ENCODE results near the gene SFR1.

DNA sequence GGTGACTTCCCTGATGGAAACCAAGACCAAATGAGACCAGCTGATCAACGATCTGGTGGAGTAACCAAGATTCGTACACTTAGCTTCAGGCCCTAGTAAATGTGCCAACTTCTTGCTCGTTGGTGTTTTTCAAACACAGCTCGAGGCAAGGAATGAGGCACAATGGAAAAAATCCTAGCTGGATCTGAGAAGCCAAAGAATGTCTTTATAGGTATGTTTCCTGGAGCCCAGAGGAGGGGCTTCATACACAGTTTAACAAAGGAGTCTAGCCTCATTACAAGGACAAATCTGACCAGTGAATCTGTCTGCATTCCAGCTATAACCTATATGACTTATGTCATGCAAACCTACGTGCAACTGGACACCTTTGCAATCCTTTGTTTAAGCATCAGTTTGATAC is 40.0 kb upstream of the SFR1 start:
- TF ChIP-seq, protein P1, sequence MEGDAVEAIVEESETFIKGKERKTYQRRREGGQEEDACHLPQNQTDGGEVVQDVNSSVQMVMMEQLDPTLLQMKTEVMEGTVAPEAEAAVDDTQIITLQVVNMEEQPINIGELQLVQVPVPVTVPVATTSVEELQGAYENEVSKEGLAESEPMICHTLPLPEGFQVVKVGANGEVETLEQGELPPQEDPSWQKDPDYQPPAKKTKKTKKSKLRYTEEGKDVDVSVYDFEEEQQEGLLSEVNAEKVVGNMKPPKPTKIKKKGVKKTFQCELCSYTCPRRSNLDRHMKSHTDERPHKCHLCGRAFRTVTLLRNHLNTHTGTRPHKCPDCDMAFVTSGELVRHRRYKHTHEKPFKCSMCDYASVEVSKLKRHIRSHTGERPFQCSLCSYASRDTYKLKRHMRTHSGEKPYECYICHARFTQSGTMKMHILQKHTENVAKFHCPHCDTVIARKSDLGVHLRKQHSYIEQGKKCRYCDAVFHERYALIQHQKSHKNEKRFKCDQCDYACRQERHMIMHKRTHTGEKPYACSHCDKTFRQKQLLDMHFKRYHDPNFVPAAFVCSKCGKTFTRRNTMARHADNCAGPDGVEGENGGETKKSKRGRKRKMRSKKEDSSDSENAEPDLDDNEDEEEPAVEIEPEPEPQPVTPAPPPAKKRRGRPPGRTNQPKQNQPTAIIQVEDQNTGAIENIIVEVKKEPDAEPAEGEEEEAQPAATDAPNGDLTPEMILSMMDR (conservative IDR thresholded peaks at IDR 0.05) = no peak
- no peak for TF ChIP-seq ZFX (IDR thresholded peaks at IDR 0.05)
